GM12872 (cell line): ENCODE results near the gene ZNF444.
"Not testable (repeated sequence)": the region's sequence is repeated elsewhere in the genome, so short reads cannot be mapped to it uniquely, and the experiment has no call there.

Experiments
- TF ChIP-seq, protein P1 (sequence below): IDR thresholded peaks from 3 replicates; pipeline ENCODE4 v1.5.1; 2011; ENCODE audit warnings: low read depth, mild to moderate bottlenecking, low read length, moderate library complexity; ENCODE audit not compliant: insufficient read depth

ZNF444 gene

GRCh38 chr19:56177564-56178243, 36.6 kb downstream of the ZNF444 start:
- TF ChIP-seq, protein P1, sequence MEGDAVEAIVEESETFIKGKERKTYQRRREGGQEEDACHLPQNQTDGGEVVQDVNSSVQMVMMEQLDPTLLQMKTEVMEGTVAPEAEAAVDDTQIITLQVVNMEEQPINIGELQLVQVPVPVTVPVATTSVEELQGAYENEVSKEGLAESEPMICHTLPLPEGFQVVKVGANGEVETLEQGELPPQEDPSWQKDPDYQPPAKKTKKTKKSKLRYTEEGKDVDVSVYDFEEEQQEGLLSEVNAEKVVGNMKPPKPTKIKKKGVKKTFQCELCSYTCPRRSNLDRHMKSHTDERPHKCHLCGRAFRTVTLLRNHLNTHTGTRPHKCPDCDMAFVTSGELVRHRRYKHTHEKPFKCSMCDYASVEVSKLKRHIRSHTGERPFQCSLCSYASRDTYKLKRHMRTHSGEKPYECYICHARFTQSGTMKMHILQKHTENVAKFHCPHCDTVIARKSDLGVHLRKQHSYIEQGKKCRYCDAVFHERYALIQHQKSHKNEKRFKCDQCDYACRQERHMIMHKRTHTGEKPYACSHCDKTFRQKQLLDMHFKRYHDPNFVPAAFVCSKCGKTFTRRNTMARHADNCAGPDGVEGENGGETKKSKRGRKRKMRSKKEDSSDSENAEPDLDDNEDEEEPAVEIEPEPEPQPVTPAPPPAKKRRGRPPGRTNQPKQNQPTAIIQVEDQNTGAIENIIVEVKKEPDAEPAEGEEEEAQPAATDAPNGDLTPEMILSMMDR: no peak

GRCh38 chr19:56189785-56190184, 48.7 kb downstream of the ZNF444 start:
- TF ChIP-seq, protein P1: no peak

- TF ChIP-seq, protein P1: no peak
These were observed 50.0 kb downstream of the ZNF444 start for GRCh38 chr19:56191115-56191514.

DNA sequence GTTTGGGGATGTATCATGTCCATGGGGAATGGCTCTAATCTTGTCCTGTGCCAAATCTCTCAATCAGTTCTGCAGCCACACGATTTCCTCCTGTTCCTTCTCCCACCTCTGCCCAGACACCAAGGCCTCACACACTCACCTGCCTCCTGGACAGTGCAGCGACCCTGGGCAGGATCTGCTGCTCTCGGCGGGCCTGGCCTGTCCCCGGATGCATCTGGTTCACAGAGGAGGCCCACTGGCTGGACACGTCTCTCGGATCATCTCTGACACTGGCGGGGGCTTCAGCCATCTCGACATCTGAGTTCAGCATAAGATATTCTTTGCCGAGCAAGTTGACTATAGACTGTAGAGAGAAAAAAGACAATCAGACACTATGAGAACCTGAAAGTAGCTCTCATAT, 50.6 kb downstream of the ZNF444 start:
- TF ChIP-seq, protein P1: no peak

GRCh38 chr19:56193981-56194640, 53.0 kb downstream of the ZNF444 start:
- TF ChIP-seq, protein P1: no peak

GRCh38 chr19:56197646-56198045, 56.6 kb downstream of the ZNF444 start, which contains the start of gene ZSCAN5B:
TSS of gene ZSCAN5B (minus strand) at chr19:56197783. CDS start at chr19:56193052, 4,731 bp downstream.
- TF ChIP-seq, protein P1: not testable (repeated sequence)

- TF ChIP-seq, protein P1: no peak
These were observed 58.6 kb downstream of the ZNF444 start for GRCh38 chr19:56199687-56200086.
